Hepatocyte (in vitro differentiated cells): ENCODE results near the gene ZNF775. TPM values are rescaled to one million over a fixed set of nuclear protein-coding genes. Genes with fewer than 3 reads are reported as not detected.

Source experiments
- DNase-seq: peaks from one replicate; pipeline ENCODE4 v3.0.0-alpha.2; 2016; ENCODE audit warnings: low spot score
- H2AFZ ChIP-seq: fragments of 200-600 bp; sonication (generic); 2 replicates; pipeline ENCODE4 v1.6.0; 2016; ENCODE audit warnings: antibody characterized with exemption, mild to moderate bottlenecking
- H3K27ac ChIP-seq: fragments of 200-600 bp; sonication (generic); 2 replicates; pipeline ENCODE4 v1.5.1; 2016; ENCODE audit warnings: mild to moderate bottlenecking
- H3K27me3 ChIP-seq: fragments of 200-600 bp; sonication (generic); 2 replicates; pipeline ENCODE4 v1.6.1; 2016
- H3K36me3 ChIP-seq: fragments of 200-600 bp; sonication (generic); replicated peaks from 2 replicates; pipeline ENCODE4 v1.5.1; 2016; ENCODE audit warnings: low read depth; ENCODE audit not compliant: insufficient read depth
- H3K4me1 ChIP-seq: fragments of 200-600 bp; sonication (generic); 2 replicates; pipeline ENCODE4 v1.5.1; 2016; ENCODE audit warnings: mild to moderate bottlenecking, moderate library complexity; ENCODE audit not compliant: insufficient read depth
- H3K4me2 ChIP-seq: fragments of 200-600 bp; sonication (generic); 2 replicates; pipeline ENCODE4 v1.6.0; 2016
- H3K4me3 ChIP-seq: fragments of 200-600 bp; sonication (generic); 2 replicates; pipeline ENCODE4 v1.5.1; 2016; ENCODE audit warnings: mild to moderate bottlenecking
- H3K79me2 ChIP-seq: fragments of 200-600 bp; sonication (generic); 2 replicates; pipeline ENCODE4 v1.6.0; 2017; ENCODE audit warnings: mild to moderate bottlenecking
- H3K9me2 ChIP-seq: fragments of 200-600 bp; sonication (generic); replicated peaks from 2 replicates; pipeline ENCODE4 v1.6.0; 2017; ENCODE audit warnings: mild to moderate bottlenecking; ENCODE audit not compliant: insufficient read depth
- H3K9me3 ChIP-seq: fragments of 200-600 bp; sonication (generic); 2 replicates; pipeline ENCODE4 v1.5.1; 2016; ENCODE audit warnings: low read depth, mild to moderate bottlenecking
- H4K20me1 ChIP-seq: fragments of 200-600 bp; sonication (generic); 2 replicates; pipeline ENCODE4 v1.6.0; 2016; ENCODE audit warnings: mild to moderate bottlenecking; ENCODE audit not compliant: insufficient read depth, poor library complexity, severe bottlenecking
- CTCF ChIP-seq: fragments of 200-600 bp; sonication (generic); IDR thresholded peaks from 2 replicates; pipeline ENCODE4 v1.5.1; 2016; ENCODE audit warnings: antibody characterized with exemption, mild to moderate bottlenecking; ENCODE audit not compliant: poor library complexity
- EZH2 ChIP-seq: fragments of 200-600 bp; sonication (generic); IDR thresholded peaks from 2 replicates; pipeline ENCODE4 v1.6.1; 2016; ENCODE audit warnings: antibody characterized with exemption, mild to moderate bottlenecking, borderline replicate concordance
- EZH2phosphoT487 ChIP-seq: fragments of 200-600 bp; sonication (generic); IDR thresholded peaks from one replicate; pipeline ENCODE4 v1.6.1; 2018; ENCODE audit warnings: antibody characterized with exemption, mild to moderate bottlenecking, low read depth, moderate library complexity; ENCODE audit not compliant: unreplicated experiment, severe bottlenecking
- WGBS: methylation state at CpG from one replicate; pipeline ENCODE4 v1.1.6; 2016; ENCODE audit warnings: low lambda C conversion rate; ENCODE audit errors: missing lambda C conversion rate; 5-methylcytosine and 5-hydroxymethylcytosine counted together
- polyA plus RNA-seq: library from polyadenylated mRNA; unstranded; fragments of >200 nt; fragmentation: Nextera tagmentation; extraction: Ambion mirVana; gene quantifications from 2 replicates; pipeline ENCODE4 v1.2.1, GENCODE V29; 2016
- total RNA-seq: library from RNA; depleted of rRNA; stranded (reverse); fragments of >200 nt; gene quantifications from 2 replicates; pipeline ENCODE4 v1.2.3, GENCODE V29; 2014

ZNF775 gene
- total RNA-seq = 5.2 and 8.3 TPM in 2 replicates
- polyA plus RNA-seq = 6.2 and 10.6 TPM in 2 replicates

- H3K9me2 ChIP-seq = no peaks in the 10 kb centered on the region
- peak within 1 kb of the TSS; percentile 86 for H2AFZ ChIP-seq
- TF ChIP-seq EZH2 (no peak), CTCF (no peak), EZH2phosphoT487 (no peak)
- no peaks in the 10 kb centered on the region for H3K27me3 ChIP-seq
- H3K79me2 ChIP-seq = peaks cover 59% of the 10 kb centered on the region
- H3K9me3 ChIP-seq = no peaks in the 10 kb centered on the region
- H3K36me3 ChIP-seq = no peaks in the 10 kb centered on the region
- no peaks in the 10 kb centered on the region for H4K20me1 ChIP-seq
- peak within 1 kb of the TSS; percentile 91 for H3K4me3 ChIP-seq
- WGBS = under 1% methylated on average over 49 of the region's 60 CpGs
- peak; percentile 99 for DNase-seq
- peak within 1 kb of the TSS; percentile 95 for H3K4me2 ChIP-seq
- peaks cover 62% of the 10 kb centered on the region for H3K4me1 ChIP-seq
- peak within 1 kb of the TSS; percentile 95 for H3K27ac ChIP-seq
These were observed at the start of gene ZNF775 for GRCh38 chr7:150378853-150379440. ZNF775 (plus strand) TSS chr7:150379330; CDS start chr7:150388471, 9,141 bp downstream.

GRCh38 chr7:150329331-150330120 lies 49.6 kb upstream of the ZNF775 start:
- DNase-seq = no peak

GRCh38 chr7:150330211-150330885 lies 48.8 kb upstream of the ZNF775 start:
- DNase-seq = no peak
- Histone ChIP-seq H3K9me3 (no peaks in the 10 kb centered on the region), H3K4me2 (no peak overlapping the region), H3K79me2 (peaks cover 10% of the 10 kb centered on the region), H4K20me1 (no peaks in the 10 kb centered on the region), H3K4me3 (no peak overlapping the region), H2AFZ (no peak overlapping the region), H3K4me1 (peaks cover under 1% of the 10 kb centered on the region), H3K36me3 (no peaks in the 10 kb centered on the region), H3K27me3 (no peaks in the 10 kb centered on the region), H3K27ac (no peak overlapping the region), H3K9me2 (no peaks in the 10 kb centered on the region)
- TF ChIP-seq CTCF = no peak
- no peak for TF ChIP-seq EZH2
- TF ChIP-seq EZH2phosphoT487 = no peak
- 96% methylated on average over 19 of the region's 19 CpGs for WGBS

More at GRCh38 chr7:150329331-150330120, 49.6 kb upstream of the ZNF775 start:
- Histone ChIP-seq H3K4me2 (no peak overlapping the region), H3K4me1 (no peaks in the 10 kb centered on the region), H3K9me2 (no peaks in the 10 kb centered on the region), H3K4me3 (no peak overlapping the region), H4K20me1 (no peaks in the 10 kb centered on the region), H3K36me3 (no peaks in the 10 kb centered on the region), H2AFZ (no peak overlapping the region), H3K79me2 (peaks cover 15% of the 10 kb centered on the region), H3K27me3 (no peaks in the 10 kb centered on the region), H3K9me3 (no peaks in the 10 kb centered on the region), H3K27ac (no peak overlapping the region)
- 85% methylated on average over 21 of the region's 22 CpGs for WGBS
- TF ChIP-seq CTCF (no peak), EZH2 (no peak), EZH2phosphoT487 (no peak)
